Loucy (cell line): ENCODE results near the gene SEMA7A.

ENCODE experiments used
- EZH2phosphoT487 ChIP-seq: fragments of 200-600 bp; IDR thresholded peaks from 2 replicates; pipeline ENCODE4 v1.6.1; 2018; ENCODE audit warnings: antibody characterized with exemption, mild to moderate bottlenecking, moderate library complexity, borderline replicate concordance
- TF ChIP-seq, protein P1 (sequence below): fragments of 200-600 bp; sonication (generic); conservative IDR thresholded peaks from 2 replicates; pipeline ENCODE4 v1.5.1; 2014; ENCODE audit warnings: mild to moderate bottlenecking, antibody characterized with exemption, low read length

DNA sequence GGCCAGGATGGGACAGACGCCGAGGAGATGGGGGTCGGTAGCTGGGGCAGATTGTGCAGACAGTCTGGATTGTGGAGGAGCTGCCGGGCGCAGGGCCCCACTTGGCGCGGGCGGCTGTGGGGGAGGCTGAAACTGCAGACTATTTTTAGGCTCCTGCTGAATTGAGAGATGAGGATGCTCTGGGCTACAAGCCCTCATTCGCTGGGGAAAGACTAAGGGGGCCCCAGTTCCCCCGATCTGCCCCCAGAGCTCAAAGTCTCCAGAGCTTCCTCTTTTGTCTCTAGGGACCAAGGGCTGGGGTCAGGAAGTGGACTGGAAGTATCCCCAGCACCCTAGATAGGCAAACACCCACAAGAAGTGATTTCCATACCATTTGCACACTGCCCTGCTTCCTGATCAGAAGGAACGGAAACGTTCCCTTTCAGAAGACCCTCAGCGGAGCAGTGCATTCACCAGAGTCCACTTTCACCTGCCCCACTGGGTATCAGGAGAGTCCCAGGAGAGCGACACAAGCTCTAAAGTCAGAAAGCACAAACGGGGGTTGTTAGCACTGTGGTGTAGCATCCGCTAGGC is 29.7 kb downstream of the SEMA7A start:
- TF ChIP-seq, protein P1, sequence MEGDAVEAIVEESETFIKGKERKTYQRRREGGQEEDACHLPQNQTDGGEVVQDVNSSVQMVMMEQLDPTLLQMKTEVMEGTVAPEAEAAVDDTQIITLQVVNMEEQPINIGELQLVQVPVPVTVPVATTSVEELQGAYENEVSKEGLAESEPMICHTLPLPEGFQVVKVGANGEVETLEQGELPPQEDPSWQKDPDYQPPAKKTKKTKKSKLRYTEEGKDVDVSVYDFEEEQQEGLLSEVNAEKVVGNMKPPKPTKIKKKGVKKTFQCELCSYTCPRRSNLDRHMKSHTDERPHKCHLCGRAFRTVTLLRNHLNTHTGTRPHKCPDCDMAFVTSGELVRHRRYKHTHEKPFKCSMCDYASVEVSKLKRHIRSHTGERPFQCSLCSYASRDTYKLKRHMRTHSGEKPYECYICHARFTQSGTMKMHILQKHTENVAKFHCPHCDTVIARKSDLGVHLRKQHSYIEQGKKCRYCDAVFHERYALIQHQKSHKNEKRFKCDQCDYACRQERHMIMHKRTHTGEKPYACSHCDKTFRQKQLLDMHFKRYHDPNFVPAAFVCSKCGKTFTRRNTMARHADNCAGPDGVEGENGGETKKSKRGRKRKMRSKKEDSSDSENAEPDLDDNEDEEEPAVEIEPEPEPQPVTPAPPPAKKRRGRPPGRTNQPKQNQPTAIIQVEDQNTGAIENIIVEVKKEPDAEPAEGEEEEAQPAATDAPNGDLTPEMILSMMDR = no peak
- TF ChIP-seq EZH2phosphoT487 = no peak
